HFF-Myc (cell line): ENCODE measurements around the gene HTR6.

Experiments used
- DNase-seq: peaks from one replicate; pipeline ENCODE4 v3.0.0-alpha.2; 2011; ENCODE audit warnings: low read depth; ENCODE audit errors: extremely low read depth
- H3K4me3 ChIP-seq: replicated peaks from 2 replicates; pipeline ENCODE4 v1.5.1; 2011; ENCODE audit warnings: low read depth, mild to moderate bottlenecking, control low read depth, low read length
- CTCF ChIP-seq: IDR thresholded peaks from 2 replicates; pipeline ENCODE4 v1.5.1; 2012; ENCODE audit warnings: mild to moderate bottlenecking, low read depth, low read length, control low read depth; ENCODE audit errors: missing control alignments

HTR6 gene

GRCh38 chr1:19728413-19729145 is 63.9 kb downstream of the HTR6 start:
- DNase-seq, result no peak
- H3K4me3 ChIP-seq, result no peak overlapping the region
- TF ChIP-seq CTCF, result no peak

- no peak for DNase-seq
- no peak for TF ChIP-seq CTCF
- no peak overlapping the region for H3K4me3 ChIP-seq
These were observed 65.6 kb downstream of the HTR6 start for GRCh38 chr1:19730232-19730631.
